Measurements from ENCODE around the gene NES.

GRCh38 chr1:156694690-156694962, 17.4 kb upstream of the NES start:
- TF ChIP-seq CTCF (IDR thresholded peaks at IDR 0.05), result no peak
- TF ChIP-seq POLR2A (IDR thresholded peaks at IDR 0.05), result no peak
